ENCODE data around the gene DVL1. TPM values are rescaled to one million over a fixed set of nuclear protein-coding genes. Genes with fewer than 3 reads are reported as not detected.

DVL1 gene
- total RNA-seq, 1 experiment from 2014 or later = 83.9 TPM

DNA sequence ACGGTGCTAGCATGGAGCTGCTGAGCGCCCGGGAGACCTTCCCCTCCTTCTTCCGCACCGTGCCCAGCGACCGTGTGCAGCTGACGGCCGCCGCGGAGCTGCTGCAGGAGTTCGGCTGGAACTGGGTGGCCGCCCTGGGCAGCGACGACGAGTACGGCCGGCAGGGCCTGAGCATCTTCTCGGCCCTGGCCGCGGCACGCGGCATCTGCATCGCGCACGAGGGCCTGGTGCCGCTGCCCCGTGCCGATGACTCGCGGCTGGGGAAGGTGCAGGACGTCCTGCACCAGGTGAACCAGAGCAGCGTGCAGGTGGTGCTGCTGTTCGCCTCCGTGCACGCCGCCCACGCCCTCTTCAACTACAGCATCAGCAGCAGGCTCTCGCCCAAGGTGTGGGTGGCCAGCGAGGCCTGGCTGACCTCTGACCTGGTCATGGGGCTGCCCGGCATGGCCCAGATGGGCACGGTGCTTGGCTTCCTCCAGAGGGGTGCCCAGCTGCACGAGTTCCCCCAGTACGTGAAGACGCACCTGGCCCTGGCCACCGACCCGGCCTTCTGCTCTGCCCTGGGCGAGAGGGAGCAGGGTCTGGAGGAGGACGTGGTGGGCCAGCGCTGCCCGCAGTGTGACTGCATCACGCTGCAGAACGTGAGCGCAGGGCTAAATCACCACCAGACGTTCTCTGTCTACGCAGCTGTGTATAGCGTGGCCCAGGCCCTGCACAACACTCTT lies 17.0 kb downstream of the DVL1 start:
- no peaks in the 10 kb centered on the region for H3K27me3 Mint-ChIP-seq (ENCODE audit: unreplicated experiment)
- intact Hi-C loops (cut with micrococcal nuclease; ENCODE audit: unreplicated experiment) = no loop called here
- CTCF ChIA-PET = no interaction called here
- H3K4me3 Mint-ChIP-seq (ENCODE audit: low read depth, unreplicated experiment) = no peak overlapping the region
- no peaks in the 10 kb centered on the region for H3K4me1 Mint-ChIP-seq (ENCODE audit: low read depth, unreplicated experiment)
- TF ChIP-seq CTCF (IDR thresholded peaks at IDR 0.05; ENCODE audit: unreplicated experiment) = no peak
- H3K36me3 Mint-ChIP-seq (ENCODE audit: insufficient read depth, unreplicated experiment) = peaks cover 63% of the 10 kb centered on the region
- H3K9me3 Mint-ChIP-seq (ENCODE audit: low read depth, unreplicated experiment) = no peaks in the 10 kb centered on the region
- BruUV-seq (replicated peaks) = no TSS peak
- H3K27ac Mint-ChIP-seq (ENCODE audit: unreplicated experiment) = no peak overlapping the region
- no peak for DNase-seq

GRCh38 chr1:1331068-1331965 lies 17.9 kb downstream of the DVL1 start, which contains the start of gene TAS1R3:
Gene TAS1R3 (plus strand): TSS chr1:1331280. CDS start chr1:1331346, 66 bp downstream.
- Mint-ChIP-seq H3K27me3 (ENCODE audit: unreplicated experiment) (no peaks in the 10 kb centered on the region), H3K9me3 (ENCODE audit: low read depth, unreplicated experiment) (no peaks in the 10 kb centered on the region), H3K4me1 (ENCODE audit: low read depth, unreplicated experiment) (no peaks in the 10 kb centered on the region), H3K36me3 (ENCODE audit: insufficient read depth, unreplicated experiment) (peaks cover 67% of the 10 kb centered on the region), H3K27ac (ENCODE audit: unreplicated experiment) (no peak within 1 kb of the TSS), H3K4me3 (ENCODE audit: low read depth, unreplicated experiment) (no peak within 1 kb of the TSS)
- intact Hi-C loops (cut with micrococcal nuclease; ENCODE audit: unreplicated experiment) = no loop called here
- BruUV-seq (replicated peaks) = TSS peak; percentile 11
- CTCF ChIA-PET = no interaction called here
- no peak for DNase-seq
- no peak for TF ChIP-seq CTCF (IDR thresholded peaks at IDR 0.05; ENCODE audit: unreplicated experiment)

DNA sequence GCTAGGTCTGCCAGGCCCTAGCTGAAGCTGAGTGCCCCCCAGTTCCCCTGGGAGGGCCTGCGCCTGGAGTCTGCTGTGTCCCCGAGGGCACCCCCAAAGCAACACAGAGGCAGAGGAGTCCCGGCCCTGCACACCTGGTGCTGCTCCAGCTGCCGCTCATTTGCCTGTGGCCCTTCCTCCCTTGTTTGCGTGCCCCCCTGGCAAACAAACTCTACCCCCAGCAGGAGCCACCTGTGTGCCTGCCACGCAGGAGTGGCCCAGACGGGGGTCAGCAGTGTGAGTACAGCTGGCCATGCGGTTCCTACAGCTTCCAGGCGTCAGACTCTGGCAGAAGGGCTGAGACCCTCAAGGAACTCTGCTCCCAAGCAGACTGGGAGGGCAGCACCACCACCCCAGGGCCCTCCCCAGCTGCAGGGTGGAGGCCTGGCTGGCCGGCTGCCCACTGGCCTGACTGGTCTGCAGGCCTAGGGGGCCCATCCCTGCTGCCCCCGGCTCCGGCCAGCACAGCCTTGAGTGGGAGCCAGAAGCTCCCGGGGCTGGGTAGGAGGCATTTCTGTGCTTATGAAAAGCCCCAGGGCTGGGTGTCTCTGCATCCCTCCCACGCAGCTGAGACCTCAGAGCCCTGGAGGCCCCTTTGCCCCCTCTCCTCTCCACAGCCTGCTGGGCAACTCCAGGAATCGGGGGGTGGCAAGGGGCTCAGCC lies 18.7 kb downstream of the DVL1 start:
- TF ChIP-seq CTCF (IDR thresholded peaks at IDR 0.05; ENCODE audit: unreplicated experiment) = no peak
- H3K4me3 Mint-ChIP-seq (ENCODE audit: low read depth, unreplicated experiment) = no peak overlapping the region
- H3K4me1 Mint-ChIP-seq (ENCODE audit: low read depth, unreplicated experiment) = no peaks in the 10 kb centered on the region

More for the DNA sequence above, 18.7 kb downstream of the DVL1 start:
- intact Hi-C loops (cut with micrococcal nuclease; ENCODE audit: unreplicated experiment) = no loop called here
- Mint-ChIP-seq H3K27ac (ENCODE audit: unreplicated experiment) (no peak overlapping the region), H3K27me3 (ENCODE audit: unreplicated experiment) (no peaks in the 10 kb centered on the region), H3K9me3 (ENCODE audit: low read depth, unreplicated experiment) (no peaks in the 10 kb centered on the region), H3K36me3 (ENCODE audit: insufficient read depth, unreplicated experiment) (peaks cover 75% of the 10 kb centered on the region)
- no TSS peak for BruUV-seq (replicated peaks)
- no peak for DNase-seq
- CTCF ChIA-PET = no interaction called here
